ENCODE data around the gene EIF3B.
"Not testable (repeated sequence)": the region's sequence is repeated elsewhere in the genome, so short reads cannot be mapped to it uniquely, and the experiment has no call there.

The EIF3B gene

GRCh38 chr7:2354186-2354938, at the start of gene EIF3B:
EIF3B (plus strand) TSS chr7:2354827; CDS start chr7:2354922, 95 bp downstream.
- Histone ChIP-seq H3K36me3 (ENCODE audit: control insufficient read depth in 1 of 2, insufficient read depth in 2 of 2, low read length in 2 of 2) (peaks cover 8 to 15% of the 10 kb centered on the region in 2 donors), H3K27me3 (ENCODE audit: low read depth, low read length) (no peaks in the 10 kb centered on the region), H3K4me3 (ENCODE audit: low read depth in 1 of 2, low read length in 2 of 2) (peak within 1 kb of the TSS; percentile 91 to 99), H3K4me1 (ENCODE audit: control insufficient read depth in 1 of 2, insufficient read depth in 2 of 2, low read length in 2 of 2) (peaks cover 12 to 35% of the 10 kb centered on the region in 2 donors), H3K27ac (ENCODE audit: low read length) (peak within 1 kb of the TSS; percentile 100), H3K9me3 (ENCODE audit: control insufficient read depth in 1 of 2, low read length in 2 of 2) (no peaks in the 10 kb centered on the region)

- H3K9me3 ChIP-seq (ENCODE audit: control insufficient read depth in 1 of 2, low read length in 2 of 2); H3K36me3 ChIP-seq (ENCODE audit: control insufficient read depth in 1 of 2, insufficient read depth in 2 of 2, low read length in 2 of 2); H3K4me1 ChIP-seq (ENCODE audit: control insufficient read depth in 1 of 2, insufficient read depth in 2 of 2, low read length in 2 of 2); H3K27ac ChIP-seq (ENCODE audit: low read length); H3K4me3 ChIP-seq (ENCODE audit: low read depth in 1 of 2, low read length in 2 of 2); H3K27me3 ChIP-seq (ENCODE audit: low read depth, low read length): not testable (repeated sequence)
These were observed 49.4 kb upstream of the EIF3B start for GRCh38 chr7:2305258-2305657.

DNA sequence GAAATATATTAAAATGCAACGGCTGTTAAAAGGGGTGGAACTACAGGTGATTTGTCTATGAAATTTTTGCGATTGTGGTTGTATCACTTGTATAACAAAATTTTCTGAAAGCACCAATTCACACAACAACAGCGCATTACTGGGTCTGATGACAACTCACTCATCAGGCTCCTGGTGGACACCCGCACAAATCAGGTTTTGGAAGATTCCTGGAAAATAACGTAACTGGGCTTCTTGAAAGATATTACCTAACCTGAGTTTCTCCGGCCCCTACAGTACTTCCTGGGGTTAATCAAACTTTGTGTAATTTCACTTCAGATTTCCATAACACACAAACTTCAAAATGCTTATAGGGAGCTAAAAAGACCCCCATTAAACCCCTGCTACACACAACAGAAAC, 47.9 kb upstream of the EIF3B start:
- no peaks in the 10 kb centered on the region for H3K9me3 ChIP-seq (ENCODE audit: control insufficient read depth in 1 of 2, low read length in 2 of 2)
- H3K27me3 ChIP-seq (ENCODE audit: low read depth, low read length), result no peaks in the 10 kb centered on the region
- H3K4me1 ChIP-seq (ENCODE audit: control insufficient read depth in 1 of 2, insufficient read depth in 2 of 2, low read length in 2 of 2), result no peaks in the 10 kb centered on the region
- H3K36me3 ChIP-seq (ENCODE audit: control insufficient read depth in 1 of 2, insufficient read depth in 2 of 2, low read length in 2 of 2), result no peaks in the 10 kb centered on the region
- H3K27ac ChIP-seq (ENCODE audit: low read length), result no peak overlapping the region
- no peak overlapping the region for H3K4me3 ChIP-seq (ENCODE audit: low read depth in 1 of 2, low read length in 2 of 2)

GRCh38 chr7:2307690-2308107, 46.9 kb upstream of the EIF3B start:
- Histone ChIP-seq H3K9me3 (ENCODE audit: control insufficient read depth in 1 of 2, low read length in 2 of 2) (no peaks in the 10 kb centered on the region), H3K27ac (ENCODE audit: low read length) (no peak overlapping the region), H3K4me3 (ENCODE audit: low read depth in 1 of 2, low read length in 2 of 2) (no peak overlapping the region), H3K36me3 (ENCODE audit: control insufficient read depth in 1 of 2, insufficient read depth in 2 of 2, low read length in 2 of 2) (no peaks in the 10 kb centered on the region), H3K4me1 (ENCODE audit: control insufficient read depth in 1 of 2, insufficient read depth in 2 of 2, low read length in 2 of 2) (no peaks in the 10 kb centered on the region), H3K27me3 (ENCODE audit: low read depth, low read length) (no peaks in the 10 kb centered on the region)

DNA sequence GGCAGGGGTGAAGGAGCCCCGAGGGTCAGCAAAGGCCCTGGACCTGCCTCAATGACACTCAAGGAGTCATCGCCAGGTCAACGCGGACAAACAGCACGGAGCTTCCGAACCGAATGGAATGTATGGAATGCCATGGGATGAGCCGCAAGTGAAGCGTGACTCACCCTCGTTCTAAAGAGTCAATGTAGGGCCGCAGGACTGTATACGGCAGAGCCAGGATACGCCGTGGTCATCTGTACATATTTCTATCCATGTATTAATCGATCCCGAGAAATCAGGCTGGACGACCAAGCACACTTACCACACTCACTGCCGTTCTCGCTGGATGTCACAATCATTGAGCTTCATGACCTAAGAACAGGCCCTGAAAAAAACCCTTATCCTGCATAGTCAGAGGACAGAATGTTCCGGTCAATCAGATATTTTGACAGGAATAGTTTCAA, 44.7 kb upstream of the EIF3B start:
- Histone ChIP-seq H3K9me3 (ENCODE audit: control insufficient read depth in 1 of 2, low read length in 2 of 2) (no peaks in the 10 kb centered on the region), H3K27ac (ENCODE audit: low read length) (no peak overlapping the region), H3K27me3 (ENCODE audit: low read depth, low read length) (no peaks in the 10 kb centered on the region), H3K4me1 (ENCODE audit: control insufficient read depth in 1 of 2, insufficient read depth in 2 of 2, low read length in 2 of 2) (peaks cover 0 to 5% of the 10 kb centered on the region in 2 donors), H3K4me3 (ENCODE audit: low read depth in 1 of 2, low read length in 2 of 2) (no peak overlapping the region), H3K36me3 (ENCODE audit: control insufficient read depth in 1 of 2, insufficient read depth in 2 of 2, low read length in 2 of 2) (no peaks in the 10 kb centered on the region)

- H3K4me3 ChIP-seq (ENCODE audit: low read depth in 1 of 2, low read length in 2 of 2), result no peak overlapping the region
- H3K27me3 ChIP-seq (ENCODE audit: low read depth, low read length), result no peaks in the 10 kb centered on the region
- H3K4me1 ChIP-seq (ENCODE audit: control insufficient read depth in 1 of 2, insufficient read depth in 2 of 2, low read length in 2 of 2), result peaks cover 0 to 5% of the 10 kb centered on the region in 2 donors
- H3K36me3 ChIP-seq (ENCODE audit: control insufficient read depth in 1 of 2, insufficient read depth in 2 of 2, low read length in 2 of 2), result no peaks in the 10 kb centered on the region
- H3K27ac ChIP-seq (ENCODE audit: low read length), result no peak overlapping the region
- no peaks in the 10 kb centered on the region for H3K9me3 ChIP-seq (ENCODE audit: control insufficient read depth in 1 of 2, low read length in 2 of 2)
These were observed 42.2 kb upstream of the EIF3B start for GRCh38 chr7:2312267-2312929.

DNA sequence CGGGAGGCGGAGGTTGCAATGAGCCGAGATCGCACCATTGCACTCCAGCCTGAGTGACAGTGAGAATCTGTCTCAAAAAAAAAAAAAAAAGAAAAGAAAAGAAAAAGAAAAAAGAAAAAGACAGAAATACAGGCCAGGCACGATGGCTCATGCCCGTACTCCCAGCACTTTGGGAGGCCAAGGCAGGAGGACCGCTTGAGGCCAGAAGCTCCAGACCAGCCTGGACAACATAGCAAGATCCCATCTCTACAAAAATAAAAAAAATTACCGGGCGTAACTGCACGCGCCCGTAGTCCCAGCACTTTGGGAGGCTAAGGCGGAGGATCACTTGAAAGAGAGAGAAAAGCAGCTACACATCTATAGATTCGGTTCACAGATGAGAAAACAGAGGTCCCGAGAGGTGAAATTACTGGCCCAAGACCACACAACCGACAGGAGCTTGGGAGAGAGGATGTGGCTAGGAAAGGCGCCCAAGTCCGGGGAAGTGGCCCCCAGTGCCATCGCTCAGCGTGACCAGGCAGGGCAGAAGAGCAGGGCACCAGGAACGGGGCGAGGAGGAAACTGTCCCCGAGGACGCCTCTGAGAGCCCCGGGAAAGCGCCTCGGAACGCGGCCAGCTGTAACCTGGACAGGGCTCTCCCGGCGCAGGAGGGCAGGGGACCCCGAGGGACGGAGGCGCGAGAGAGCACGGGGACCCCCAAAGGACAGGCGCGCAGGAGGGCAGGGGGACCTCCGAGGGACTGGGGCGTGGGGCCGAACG, 41.0 kb upstream of the EIF3B start:
- Histone ChIP-seq H3K27me3 (ENCODE audit: low read depth, low read length) (no peaks in the 10 kb centered on the region), H3K27ac (ENCODE audit: low read length) (peak overlapping the region; percentile 51), H3K9me3 (ENCODE audit: control insufficient read depth in 1 of 2, low read length in 2 of 2) (no peaks in the 10 kb centered on the region), H3K36me3 (ENCODE audit: control insufficient read depth in 1 of 2, insufficient read depth in 2 of 2, low read length in 2 of 2) (no peaks in the 10 kb centered on the region), H3K4me1 (ENCODE audit: control insufficient read depth in 1 of 2, insufficient read depth in 2 of 2, low read length in 2 of 2) (peaks cover 0 to 5% of the 10 kb centered on the region in 2 donors), H3K4me3 (ENCODE audit: low read depth in 1 of 2, low read length in 2 of 2) (peak overlapping the region; percentile 74 to 83)

GRCh38 chr7:2314209-2314955, 40.2 kb upstream of the EIF3B start, which contains the start of gene SNX8:
SNX8 (minus strand) TSS chr7:2314441; CDS start chr7:2314421, 20 bp downstream.
- Histone ChIP-seq H3K27me3 (ENCODE audit: low read depth, low read length) (no peaks in the 10 kb centered on the region), H3K9me3 (ENCODE audit: control insufficient read depth in 1 of 2, low read length in 2 of 2) (no peaks in the 10 kb centered on the region), H3K4me1 (ENCODE audit: control insufficient read depth in 1 of 2, insufficient read depth in 2 of 2, low read length in 2 of 2) (peaks cover 0 to 5% of the 10 kb centered on the region in 2 donors), H3K36me3 (ENCODE audit: control insufficient read depth in 1 of 2, insufficient read depth in 2 of 2, low read length in 2 of 2) (no peaks in the 10 kb centered on the region), H3K4me3 (ENCODE audit: low read depth in 1 of 2, low read length in 2 of 2) (peak within 1 kb of the TSS; percentile 74 to 83), H3K27ac (ENCODE audit: low read length) (peak within 1 kb of the TSS; percentile 51)

- H3K4me3 ChIP-seq (ENCODE audit: low read depth in 1 of 2, low read length in 2 of 2), result peak overlapping the region; percentile 52 to 83
- H3K27ac ChIP-seq (ENCODE audit: low read length); H3K4me1 ChIP-seq (ENCODE audit: control insufficient read depth in 1 of 2, insufficient read depth in 2 of 2, low read length in 2 of 2); H3K27me3 ChIP-seq (ENCODE audit: low read depth, low read length); H3K9me3 ChIP-seq (ENCODE audit: control insufficient read depth in 1 of 2, low read length in 2 of 2); H3K36me3 ChIP-seq (ENCODE audit: control insufficient read depth in 1 of 2, insufficient read depth in 2 of 2, low read length in 2 of 2): not testable (repeated sequence)
These were observed 39.6 kb upstream of the EIF3B start for GRCh38 chr7:2314956-2315530.

DNA sequence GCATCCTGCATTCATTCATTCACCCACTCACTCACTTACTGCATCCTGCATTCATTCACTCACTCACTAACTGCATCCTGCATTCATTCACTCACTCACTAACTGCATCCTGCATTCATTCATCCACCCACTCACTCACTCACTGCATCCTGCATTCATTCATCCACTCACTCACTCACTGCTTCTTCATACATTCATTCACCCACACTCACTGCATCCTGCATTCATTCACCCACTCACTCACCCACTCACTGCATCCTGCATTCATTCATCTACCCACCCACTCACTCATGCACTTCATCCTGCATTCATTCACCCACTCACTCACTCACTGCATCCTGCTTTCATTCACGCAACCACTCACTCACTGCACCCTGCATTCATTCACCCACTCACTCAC, 38.8 kb upstream of the EIF3B start:
- Histone ChIP-seq H3K4me1 (ENCODE audit: control insufficient read depth in 1 of 2, insufficient read depth in 2 of 2, low read length in 2 of 2) (peaks cover 0 to 5% of the 10 kb centered on the region in 2 donors), H3K4me3 (ENCODE audit: low read depth in 1 of 2, low read length in 2 of 2) (no peak overlapping the region), H3K9me3 (ENCODE audit: control insufficient read depth in 1 of 2, low read length in 2 of 2) (no peaks in the 10 kb centered on the region), H3K27ac (ENCODE audit: low read length) (no peak overlapping the region), H3K36me3 (ENCODE audit: control insufficient read depth in 1 of 2, insufficient read depth in 2 of 2, low read length in 2 of 2) (no peaks in the 10 kb centered on the region), H3K27me3 (ENCODE audit: low read depth, low read length) (no peaks in the 10 kb centered on the region)

Measured in muscle layer of duodenum (tissue), 2 donors.